GM12801 (cell line): ENCODE measurements around the gene GMIP.

Source experiments
- TF ChIP-seq, protein P1 (sequence below): IDR thresholded peaks from one replicate; pipeline ENCODE4 v1.5.1; 2011; ENCODE audit warnings: control low read depth; ENCODE audit not compliant: insufficient read length; ENCODE audit errors: extremely low read depth

GMIP gene

DNA sequence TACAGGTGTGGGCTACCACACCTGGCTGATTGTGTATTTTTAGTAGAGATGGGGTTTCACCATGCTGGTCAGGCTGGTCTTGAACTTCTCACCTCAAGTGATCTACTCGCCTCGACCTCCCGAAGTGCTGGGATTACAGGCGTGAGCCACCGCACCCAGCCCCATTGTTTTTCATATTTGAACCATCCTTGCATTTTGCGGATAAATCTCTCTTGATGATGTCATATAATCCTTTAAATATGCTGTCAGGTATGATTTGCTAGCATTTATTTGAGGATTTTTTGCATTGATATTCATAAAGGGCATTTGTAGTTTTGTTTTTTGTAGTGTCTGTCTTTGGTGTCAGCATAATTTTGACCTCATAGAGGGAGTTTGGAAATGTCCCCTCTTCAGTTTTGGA lies 30.9 kb upstream of the GMIP start:
- TF ChIP-seq, protein P1, sequence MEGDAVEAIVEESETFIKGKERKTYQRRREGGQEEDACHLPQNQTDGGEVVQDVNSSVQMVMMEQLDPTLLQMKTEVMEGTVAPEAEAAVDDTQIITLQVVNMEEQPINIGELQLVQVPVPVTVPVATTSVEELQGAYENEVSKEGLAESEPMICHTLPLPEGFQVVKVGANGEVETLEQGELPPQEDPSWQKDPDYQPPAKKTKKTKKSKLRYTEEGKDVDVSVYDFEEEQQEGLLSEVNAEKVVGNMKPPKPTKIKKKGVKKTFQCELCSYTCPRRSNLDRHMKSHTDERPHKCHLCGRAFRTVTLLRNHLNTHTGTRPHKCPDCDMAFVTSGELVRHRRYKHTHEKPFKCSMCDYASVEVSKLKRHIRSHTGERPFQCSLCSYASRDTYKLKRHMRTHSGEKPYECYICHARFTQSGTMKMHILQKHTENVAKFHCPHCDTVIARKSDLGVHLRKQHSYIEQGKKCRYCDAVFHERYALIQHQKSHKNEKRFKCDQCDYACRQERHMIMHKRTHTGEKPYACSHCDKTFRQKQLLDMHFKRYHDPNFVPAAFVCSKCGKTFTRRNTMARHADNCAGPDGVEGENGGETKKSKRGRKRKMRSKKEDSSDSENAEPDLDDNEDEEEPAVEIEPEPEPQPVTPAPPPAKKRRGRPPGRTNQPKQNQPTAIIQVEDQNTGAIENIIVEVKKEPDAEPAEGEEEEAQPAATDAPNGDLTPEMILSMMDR, result no peak

DNA sequence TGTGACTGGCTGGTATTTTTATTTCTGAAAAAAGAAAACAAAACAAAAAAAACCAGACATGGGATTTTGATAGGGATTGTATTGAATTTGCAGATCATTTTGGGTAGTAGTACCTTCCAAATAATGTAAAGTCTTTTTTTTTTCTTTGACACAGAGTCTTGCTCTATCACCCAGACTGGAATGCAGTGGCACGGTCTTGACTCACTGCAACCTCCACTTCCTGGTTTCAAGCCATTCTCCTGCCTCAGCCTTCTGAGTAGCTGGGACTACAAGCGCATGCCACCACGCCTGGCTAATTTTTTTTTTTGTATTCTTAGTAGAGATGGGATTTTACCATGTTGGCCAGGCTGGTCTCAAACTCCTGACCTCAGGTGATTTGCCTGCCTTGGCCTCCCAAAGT lies 29.4 kb upstream of the GMIP start:
- TF ChIP-seq, protein P1, result no peak

DNA sequence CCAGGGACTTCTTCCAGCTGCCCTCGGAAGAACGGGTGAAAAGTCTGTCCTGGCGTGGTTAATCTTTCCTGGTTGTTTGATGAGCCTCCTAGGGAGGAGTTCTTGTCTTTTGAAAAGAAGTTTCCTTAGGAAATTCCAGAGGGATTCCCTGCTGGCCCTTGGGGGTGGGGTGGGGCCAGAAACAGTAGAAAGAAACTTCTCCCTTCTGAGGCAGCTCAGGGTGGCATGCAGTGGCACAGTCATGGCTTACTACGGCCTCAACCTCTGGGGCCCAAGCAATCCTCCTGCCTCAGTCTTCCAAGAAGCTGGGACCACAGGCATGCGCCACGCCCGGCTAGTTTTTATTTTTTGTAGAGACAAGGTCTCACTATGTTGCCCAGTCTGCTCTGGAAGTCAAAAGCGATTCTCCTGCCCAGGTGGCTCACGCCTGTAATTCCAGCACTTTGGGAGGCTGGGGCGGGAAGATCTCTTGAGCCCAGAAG lies 26.7 kb upstream of the GMIP start:
- TF ChIP-seq, protein P1, result no peak

DNA sequence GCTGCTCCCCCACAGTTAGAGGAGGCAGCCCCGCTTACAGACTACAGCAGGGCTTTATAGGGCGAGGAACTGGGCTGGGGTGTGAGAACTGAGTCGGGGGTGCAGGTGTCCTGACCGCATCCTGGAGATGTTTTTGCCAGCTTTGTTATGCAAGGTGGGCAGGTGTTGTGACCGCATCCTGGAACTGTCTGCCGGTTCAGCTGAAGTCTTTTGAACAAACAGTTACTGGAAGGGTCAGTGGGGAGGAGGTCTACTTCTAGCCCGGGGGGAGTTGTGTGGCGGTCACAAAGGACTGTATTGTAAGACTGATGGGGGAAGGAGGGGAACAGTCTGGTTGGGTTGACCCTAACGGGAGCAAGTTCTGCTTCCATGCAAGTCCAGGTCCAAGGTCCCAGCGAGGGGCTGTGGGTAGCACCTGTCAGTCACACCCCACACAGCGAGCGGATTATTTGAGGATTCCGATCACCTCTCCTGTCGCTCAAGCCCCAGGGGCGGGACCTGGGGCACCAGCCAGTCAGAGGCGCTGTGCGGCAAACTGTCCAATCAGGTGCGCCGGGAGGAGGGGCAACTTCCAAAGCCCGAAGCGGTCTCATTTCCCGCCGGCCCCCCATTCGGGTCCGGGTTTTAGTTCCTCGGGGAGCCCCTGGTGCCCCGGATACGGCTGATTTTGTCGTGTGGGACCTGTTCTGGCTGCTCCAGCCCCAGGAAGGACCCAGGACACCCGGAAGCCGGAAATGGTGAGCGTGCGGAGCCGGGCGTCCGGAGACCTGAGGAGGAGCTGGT lies 25.0 kb upstream of the GMIP start, which contains the start of gene ZNF101:
Gene ZNF101, plus strand, starts transcription at position 610 of the 783 bp plus-strand sequence. Its CDS starts 125 bp downstream, at position 735.
- TF ChIP-seq, protein P1, result no peak

DNA sequence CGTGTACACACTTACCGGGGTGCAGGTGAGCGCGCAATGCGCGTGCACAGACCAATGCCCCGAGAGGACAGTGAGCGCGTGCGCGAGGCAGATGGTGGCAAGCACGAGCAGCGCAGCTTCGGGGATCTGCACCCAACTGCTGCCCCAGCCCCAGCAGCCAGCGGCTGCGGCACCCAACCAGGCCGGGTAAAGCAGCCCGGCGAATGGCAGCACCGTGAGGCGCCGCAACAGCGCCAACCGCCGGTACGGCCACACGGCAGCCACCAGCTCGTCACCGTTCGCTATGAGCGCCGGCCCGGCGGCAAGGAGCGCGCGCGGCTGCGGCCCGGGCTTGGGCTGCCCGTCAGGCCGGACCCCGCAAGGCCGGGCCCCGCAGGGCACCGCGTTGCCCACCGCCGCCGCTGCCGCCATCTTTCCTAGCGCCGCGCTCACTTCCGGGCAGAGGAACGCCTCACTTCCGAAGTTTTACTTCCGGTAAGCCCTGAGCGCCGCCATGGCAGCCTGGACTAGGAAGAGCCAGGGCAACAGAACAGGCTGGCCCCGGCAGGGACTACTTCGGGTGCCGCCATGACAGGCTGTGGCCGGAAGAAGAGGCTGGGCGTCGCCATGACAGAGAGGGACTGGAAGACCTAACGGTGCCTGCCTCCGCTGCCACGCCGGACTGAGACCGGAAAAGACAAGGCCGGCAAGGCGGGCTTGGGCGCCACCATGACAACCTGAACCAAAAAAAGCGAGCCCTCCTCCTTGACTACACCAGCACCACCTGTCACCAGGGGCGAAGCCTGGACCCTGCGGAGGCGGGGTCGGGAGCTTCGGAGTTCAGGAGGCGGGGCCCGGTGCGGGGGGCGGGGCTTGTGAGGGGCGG lies 20.0 kb upstream of the GMIP start, which contains the start of gene ATP13A1:
Gene ATP13A1, minus strand, starts transcription at position 421 of the 865 bp plus-strand sequence. Its CDS starts 10 bp downstream, at position 411.
- TF ChIP-seq, protein P1, result no peak

DNA sequence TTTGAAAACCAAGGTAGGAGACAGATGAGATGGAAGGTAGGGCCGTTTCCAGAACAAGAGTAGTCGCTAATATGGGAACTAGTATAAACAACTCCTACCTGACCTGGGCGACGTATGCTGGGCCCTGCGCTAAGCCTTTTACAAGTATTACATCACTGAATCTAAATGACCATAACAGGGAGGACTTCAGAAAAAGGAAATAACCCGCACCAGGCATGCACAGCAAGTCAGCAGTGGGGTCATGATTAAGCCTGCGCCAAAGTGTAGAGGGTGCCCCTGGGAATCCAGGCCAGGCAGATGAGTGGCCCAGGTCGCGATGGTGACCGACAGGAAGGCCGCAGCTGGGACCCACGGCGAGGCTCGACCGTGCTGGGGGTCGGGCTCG lies 19.4 kb upstream of the GMIP start:
- TF ChIP-seq, protein P1, result no peak

DNA sequence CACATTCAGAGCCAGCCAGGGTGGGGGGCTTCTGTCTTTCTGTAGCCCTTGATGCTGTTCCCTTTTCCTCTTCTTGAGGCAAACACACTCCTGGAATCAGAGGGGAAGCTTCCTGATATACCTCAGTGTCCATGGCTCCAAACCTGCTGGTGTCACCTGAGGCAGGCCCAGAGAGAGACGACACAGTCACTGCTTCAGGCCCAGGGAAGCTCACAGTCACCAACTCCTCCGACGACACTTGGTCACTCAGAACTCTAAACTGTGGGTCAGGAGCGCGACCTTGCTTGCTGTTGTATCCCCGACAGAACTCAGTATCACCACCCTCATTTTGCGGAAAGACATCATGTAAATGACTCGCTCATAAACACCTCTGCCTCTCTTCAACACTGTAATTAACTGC lies 18.9 kb upstream of the GMIP start:
- TF ChIP-seq, protein P1, result no peak
